ENCODE measurements around the gene SLC6A9.

Gene SLC6A9

DNA sequence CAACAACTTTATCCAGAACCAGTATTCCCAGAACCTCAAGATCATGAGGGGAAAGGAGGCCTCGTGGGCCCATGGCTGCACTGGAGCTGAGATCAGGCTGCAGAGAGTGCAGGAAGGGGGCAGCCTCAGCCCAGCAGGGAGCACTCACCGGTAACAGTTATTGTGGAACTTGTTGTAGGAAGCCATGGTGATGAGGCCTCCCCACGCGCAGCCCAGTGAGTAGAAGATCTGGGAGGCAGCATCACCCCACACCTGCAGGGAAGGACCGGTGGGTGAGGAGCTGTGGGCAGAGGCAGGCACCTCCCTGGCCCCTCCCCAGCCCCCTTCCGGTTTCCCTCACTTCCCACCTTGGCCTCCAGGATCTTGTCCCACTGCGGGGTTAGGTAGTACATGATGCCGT lies 29.1 kb downstream of the SLC6A9 start:
- DNase-seq (ENCODE audit: low spot score), result no peak

DNA sequence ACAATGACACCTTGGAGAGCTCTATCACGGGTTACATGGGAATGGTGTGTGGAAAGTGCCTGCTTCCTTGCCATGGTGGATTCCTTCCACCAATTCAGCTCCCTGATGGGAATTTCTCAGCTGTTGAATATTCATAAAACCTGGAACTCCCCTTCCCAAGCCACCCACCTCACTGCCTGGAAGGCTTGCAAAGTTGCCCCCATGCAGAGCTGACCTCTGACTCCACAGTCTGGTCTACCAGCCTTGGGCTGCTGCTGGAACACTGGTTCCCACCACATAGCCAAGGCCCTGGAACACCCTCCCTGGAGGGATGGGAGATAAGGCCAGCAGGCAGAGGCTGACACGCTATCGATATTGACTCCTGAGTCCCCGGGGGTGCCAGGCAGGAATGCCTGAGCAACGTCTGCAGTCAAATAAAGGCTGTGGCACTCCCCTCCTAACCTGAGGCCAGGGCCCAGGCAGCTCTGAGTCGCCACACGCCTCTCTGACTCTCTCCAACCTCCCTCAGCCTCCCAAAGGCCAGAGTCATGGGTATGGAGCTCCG lies 31.1 kb downstream of the SLC6A9 start:
- no peak for DNase-seq (ENCODE audit: low spot score)

DNA sequence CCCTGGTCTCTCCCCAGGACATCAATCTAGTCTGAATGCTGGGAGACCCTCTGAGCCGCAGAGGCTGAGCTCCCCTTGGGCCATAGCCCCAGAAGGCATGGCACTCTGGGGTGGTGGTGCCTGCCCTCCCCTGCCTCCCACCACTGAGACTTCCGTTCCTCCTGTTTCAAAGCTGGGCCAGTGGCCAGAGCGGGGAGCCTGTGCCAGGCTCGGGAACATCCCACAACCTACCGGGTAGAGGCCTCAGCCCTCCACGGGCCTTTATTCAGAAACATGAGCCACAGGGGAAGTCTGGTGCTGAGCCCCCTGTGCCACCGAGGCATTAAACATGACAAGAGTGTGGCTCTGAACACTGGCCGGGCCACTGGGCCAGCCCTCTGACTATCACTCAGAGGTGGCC lies 31.8 kb downstream of the SLC6A9 start:
- no peak for DNase-seq (ENCODE audit: low spot score)

DNA sequence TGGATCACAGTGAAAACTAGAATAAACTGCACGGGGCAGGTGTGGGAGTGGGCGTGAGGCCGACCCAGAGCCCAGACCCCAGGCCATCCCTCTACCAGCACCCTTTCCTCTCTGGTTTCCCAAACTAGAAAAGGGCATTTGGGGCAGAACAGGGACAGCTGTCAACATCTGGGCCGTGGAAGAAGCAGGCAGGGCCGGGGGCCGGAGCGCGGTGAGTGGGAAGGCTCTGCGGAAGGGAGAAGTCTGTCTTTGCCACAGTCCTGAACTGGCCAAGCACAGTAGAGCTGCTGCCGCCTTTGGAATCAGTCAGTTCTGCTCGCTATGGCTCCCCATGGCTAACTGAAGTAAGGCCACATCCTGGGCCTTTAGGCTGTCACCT lies 33.3 kb downstream of the SLC6A9 start:
- no peak for DNase-seq (ENCODE audit: low spot score)

DNA sequence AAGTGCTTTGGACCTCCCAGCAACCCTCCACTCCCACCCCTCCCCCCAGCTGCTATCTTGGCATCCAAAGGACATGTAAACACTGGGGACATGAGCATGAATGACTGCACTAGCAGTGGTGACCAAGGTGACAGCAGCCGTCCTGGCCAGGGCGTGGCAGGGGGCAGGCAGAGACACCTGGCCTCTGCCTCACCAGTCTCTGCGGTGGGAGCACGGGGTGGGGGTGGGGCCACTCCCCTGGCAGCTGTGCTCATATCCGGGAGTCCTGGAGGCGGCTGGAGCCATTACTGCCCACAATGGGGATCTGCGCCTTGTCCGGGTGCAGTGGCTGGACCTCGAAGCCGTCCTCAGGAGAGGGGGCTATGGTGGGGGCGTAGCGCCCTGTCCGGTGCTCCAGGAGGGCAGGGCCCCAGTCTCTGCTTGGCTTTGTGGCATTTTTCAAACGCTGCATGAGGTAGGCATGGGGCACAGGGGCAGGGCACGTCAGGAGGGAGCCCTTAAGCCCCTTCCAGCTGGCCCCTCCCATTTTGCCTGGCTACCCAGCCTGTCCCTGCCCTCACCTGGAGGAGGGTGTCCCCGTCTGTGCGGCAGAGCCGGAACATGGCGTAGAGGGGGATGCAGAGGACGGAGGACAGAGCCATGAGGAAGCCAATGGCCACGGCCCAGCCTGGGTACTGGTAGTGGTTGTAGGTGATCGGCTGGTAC lies 33.8 kb downstream of the SLC6A9 start:
- DNase-seq (ENCODE audit: low spot score), result no peak

DNA sequence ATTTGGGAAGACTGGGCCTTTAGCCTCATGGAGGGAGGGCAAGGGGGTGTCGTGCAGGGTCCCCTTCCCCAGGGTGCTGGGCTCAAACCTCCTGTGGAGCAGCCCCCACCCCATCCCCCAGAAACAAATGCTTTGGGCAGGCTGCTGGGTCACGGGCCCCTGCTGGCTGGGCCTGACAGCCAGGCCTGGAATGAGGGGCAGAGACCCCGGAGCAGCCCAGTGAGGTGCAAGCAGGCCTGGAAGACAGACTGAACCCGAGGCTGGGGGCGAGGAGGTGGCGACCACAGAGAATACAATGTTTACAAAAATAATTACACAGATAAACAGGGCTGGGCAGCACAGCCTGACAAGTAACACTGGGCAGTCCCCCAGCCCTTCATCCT lies 34.5 kb downstream of the SLC6A9 start:
- no peak for DNase-seq (ENCODE audit: low spot score)

DNA sequence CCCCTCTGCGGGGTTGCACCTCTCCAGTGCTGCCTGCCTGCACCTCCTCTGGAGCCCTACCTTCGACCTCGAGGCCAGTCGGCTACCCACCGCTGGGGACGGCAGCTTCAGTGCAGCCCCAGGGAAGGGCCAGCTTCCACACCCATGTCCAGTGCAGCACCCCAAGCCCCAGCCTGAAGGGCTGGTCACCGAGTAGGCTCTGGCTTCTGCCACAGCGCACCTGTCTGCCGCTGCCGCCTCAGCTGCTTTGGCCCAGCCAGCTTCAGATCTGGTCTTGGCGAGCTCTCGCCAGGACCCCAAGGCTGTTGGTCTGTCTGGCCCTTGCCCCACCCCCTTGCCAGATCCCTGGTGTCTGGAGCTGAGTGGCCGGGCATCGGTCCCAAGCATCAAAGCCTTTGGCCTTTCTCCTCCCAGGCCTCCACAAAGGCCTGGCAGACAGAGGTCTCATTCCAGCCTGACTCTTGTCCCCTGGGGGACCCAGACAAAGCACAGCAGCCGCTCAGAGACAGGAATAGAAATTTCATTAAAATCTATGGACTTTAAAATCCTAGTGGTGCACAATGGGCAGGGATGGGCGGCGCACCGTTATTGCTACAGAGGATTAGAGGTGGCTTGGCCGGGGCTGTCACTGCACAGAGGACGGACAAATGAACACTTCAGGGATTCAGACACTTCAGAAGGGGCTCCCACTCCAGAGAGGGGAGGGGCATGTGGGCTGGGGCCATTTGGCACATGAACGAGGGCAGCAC lies 35.1 kb downstream of the SLC6A9 start:
- DNase-seq (ENCODE audit: low spot score), result no peak

DNA sequence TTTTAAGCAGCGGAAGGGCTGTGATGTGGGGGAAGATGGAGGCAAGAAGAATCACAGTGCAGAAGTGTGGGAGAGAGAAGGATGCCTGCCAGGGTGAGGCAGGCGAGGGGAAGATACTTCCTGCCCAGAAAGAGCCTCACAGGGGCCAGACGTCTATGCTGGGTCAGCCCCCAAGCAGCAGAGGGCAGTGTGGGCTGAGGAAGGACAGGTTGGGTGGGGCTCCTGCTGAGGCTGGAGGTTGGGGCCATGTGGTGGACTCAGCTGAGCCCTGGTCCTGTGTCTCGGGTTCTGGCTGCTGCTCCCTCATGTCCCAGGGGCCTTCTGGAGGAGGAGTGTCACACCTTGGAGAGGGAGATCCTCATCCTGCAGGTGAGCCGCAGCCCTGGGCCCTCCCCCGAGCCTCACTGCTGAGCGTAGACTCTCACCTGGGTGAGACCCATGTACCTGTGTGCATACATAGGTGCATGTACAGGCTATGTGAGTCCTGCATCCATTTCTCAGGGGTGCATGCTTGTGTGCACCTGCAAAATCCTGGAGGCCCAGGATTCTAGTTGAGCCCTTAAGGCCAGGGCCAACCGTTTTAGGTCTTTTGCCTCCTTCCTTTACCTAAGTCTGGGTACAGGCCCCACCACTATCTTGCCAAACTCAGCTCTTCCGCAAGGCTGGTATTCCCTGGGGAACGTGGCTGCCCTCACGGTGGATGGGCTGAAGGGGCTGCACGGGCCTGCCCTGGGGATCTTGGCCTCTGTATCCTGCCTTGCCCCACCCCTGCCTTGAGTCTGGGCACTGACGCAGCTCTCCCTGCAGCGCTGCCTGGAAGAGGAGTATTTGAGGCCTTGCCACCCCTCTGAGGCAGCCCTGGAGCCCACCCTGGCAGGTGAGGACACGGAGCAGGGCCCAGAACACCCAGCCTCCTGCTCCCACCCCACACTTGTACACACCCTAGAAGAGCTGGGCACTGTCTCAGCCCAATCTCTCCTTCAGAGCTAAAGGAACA lies 36.2 kb downstream of the SLC6A9 start:
- no peak for DNase-seq (ENCODE audit: low spot score)

DNA sequence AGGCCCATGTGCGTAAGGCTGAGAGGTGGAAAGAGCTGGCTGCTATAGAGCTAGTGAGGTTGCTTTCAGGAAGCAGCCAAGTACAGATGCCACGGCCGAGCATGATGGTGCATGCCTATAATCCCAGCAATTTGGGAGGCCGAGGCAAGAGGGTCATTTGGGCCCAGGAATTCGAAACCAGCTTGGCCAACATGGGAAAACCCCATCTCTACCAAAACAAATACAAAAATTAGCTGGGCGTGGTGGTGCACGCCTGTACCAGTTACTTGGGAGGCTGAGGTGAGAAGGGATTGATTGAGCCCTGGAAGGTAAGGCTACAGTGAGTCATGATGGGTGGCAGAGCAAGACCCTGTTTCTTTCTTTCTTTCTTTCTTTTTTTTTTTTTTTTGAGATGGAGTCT lies 37.2 kb downstream of the SLC6A9 start:
- DNase-seq (ENCODE audit: low spot score), result no peak

DNA sequence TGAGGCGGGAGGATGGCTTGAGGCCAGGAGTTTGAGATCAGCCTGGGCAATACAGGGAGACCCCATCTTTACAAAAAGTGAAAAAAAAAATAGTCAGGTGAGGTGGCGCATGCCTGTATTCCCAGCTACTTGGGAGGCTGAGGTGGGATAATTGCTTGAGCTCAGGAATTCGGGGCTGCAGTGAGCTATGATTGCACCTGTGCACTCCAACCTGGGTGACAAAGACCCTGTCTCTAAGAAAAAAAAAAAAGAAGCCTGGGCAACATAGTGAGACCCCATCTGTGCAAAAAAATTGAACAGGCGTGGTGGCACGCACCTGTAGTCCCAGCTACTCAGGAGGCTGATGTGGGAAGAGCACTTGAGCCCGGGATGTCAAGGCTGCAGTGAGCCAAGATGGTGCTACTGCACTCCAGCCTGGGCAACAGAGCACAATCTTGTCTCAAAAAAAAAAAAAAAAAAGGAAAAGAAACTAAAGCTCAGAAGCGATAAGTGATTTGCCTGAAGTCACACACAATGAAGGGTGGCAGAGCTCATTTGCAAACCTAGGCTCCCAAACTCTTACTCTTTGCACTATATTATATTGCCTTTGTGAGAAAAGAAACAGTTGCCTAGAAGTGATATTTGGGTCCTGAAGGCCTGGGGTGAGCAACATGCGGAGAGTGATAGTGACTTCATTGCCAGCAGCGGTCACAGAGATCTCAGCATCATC lies 37.9 kb downstream of the SLC6A9 start:
- no peak for DNase-seq (ENCODE audit: low spot score)

DNA sequence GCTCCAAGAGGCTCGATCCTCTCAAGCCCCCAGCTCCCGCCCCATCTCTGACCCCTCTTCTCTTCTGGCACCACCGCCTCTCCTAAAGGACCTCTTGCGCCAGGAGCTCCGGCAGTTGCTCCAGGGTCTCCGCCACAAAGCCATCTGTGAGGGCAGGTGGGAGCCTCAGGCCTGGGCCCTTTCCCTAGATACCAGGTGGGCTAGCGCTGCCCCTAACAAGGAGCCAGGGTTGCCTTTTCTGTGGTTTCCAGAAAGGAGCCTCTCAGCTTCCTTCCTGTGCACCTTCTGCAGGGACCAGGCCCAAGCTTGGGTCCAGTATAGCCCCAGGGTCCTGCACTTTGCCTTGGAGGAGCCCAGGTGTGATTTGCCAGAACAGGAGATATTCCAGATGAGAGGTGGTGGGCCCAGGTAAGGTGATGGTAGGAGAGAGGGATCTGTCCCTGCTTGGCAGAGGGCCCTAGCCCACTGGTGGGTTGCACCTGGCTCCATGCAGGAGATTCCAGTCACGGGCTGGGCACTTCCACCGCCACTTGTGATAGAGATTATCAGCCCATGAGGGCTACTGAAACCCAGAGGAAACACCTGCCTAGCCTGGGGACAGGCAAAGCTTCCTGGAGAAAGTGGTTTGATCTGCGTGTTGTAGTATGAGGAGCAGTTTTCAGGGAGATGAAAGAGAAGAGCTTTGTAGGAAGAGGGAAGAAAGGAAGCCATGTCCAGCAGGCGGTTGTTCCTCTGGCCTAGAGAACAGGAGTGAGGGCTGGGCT lies 38.8 kb downstream of the SLC6A9 start:
- no peak for DNase-seq (ENCODE audit: low spot score)

DNA sequence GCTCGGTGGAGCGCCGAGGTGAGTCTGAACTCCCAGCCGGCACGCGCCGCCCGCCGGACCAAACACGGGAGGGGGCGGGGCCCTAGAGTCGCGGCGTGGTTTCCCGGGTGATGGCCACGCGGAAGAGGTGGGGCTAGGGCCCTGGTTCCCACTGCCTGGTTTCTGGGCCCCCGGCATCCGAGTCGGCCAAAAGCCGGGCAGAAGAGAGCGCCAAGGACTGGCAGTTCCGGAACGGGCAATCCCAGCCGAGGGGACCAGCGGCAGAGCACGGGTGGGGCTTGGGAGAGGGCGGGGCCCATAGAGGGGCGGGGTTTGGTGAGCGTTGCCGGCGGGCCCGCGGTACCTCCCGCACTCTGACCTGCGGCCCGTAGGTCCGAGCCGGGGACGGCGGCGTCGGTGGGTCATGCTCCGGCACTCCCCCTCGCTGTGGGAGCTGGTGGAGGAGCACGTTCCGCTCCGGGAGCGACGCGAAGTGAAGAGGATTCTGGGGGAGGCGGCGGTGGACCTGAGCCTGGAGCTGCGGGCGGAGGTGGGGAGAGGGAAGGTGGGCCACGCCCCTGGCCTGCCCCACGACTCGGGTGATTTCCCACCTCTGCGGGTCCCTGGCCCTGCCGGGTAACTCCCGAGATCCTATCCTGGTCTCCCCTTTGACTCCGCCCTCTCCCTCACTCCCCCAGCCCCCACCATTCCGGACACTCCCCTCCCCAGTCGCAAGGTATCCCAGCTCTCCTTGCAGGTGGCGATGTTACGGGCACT lies 39.6 kb downstream of the SLC6A9 start, which contains the start of gene CCDC24:
TSS of gene CCDC24 (plus strand) at position 124 of the 756 bp plus-strand sequence. CDS start at position 404, 280 bp downstream.
- DNase-seq (ENCODE audit: low spot score), result no peak

DNA sequence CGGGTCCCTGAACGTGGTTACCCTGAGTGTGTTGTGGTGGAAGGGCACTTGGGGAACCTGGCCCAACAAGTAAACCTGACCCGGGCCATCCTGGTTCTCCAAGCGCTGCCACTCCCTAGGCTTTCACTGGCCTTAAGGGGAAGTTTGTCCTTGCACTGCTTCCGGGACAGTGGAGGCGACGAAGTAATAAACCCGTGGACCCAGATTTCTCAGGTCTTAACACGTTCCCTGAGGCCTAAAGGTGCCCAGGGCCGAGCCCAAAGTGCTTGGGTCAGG lies 40.1 kb downstream of the SLC6A9 start:
- DNase-seq (ENCODE audit: low spot score), result no peak

DNA sequence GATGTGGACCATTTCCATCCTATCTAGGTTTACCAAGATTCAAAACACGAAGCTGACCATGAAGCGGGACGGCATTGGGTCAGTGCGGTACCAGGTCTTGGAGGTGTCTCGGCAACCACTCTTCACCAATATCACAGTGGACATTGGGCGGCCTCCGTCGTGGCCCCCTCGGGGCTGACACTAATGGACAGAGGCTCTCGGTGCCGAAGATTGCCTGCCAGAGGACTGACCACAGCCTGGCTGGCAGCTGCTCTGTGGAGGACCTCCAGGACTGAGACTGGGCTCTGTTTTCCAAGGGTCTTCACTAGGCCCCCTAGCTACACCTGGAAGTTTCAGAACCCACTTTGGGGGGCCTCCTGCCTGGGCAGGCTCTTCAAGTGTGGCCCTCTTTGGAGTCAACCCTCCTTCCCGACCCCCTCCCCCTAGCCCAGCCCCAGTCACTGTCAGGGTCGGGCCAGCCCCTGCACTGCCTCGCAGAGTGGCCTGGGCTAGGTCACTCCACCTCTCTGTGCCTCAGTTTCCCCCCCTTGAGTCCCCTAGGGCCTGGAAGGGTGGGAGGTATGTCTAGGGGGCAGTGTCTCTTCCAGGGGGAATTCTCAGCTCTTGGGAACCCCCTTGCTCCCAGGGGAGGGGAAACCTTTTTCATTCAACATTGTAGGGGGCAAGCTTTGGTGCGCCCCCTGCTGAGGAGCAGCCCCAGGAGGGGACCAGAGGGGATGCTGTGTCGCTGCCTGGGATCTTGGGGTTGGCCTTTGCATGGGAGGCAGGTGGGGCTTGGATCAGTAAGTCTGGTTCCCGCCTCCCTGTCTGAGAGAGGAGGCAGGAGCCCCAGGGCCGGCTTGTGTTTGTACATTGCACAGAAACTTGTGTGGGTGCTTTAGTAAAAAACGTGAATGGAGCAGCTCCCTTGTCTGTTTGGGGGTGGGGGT lies 40.7 kb downstream of the SLC6A9 start:
- no peak for DNase-seq (ENCODE audit: low spot score)

DNA sequence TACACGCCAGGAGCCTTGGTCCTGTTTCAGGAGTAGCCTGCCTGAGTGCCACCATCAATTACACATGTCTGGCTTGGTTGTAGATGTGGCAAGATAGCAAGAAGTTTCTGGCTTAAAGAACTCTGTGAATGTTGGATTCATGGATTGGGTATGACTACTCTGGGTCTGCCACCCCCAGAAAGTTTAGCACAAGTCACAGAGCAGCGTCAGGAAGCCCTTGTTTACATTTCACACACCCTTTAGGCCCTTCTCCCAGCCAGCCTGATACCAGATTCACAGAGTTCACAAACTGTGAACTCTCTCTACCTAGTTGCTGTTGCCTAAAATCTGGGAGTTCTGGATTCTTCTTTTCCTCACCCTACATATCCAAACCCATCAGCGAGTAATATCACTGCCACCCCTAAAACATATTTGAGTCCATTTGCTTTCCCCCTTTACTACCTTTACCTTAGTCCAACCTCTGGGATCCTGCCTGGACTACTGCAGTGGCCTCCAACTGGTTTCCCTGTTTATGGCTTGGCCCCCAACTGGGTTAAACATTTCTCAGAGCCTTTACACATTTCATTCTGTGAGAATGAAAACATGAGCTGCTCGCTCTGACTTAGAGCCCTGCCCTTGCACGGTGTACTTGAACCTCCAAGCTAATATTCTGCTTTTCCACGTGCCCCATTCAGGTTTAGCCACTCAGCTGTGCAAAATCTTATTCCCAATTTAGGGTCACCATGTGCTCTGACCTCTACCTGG lies 43.9 kb downstream of the SLC6A9 start:
- DNase-seq (ENCODE audit: low spot score), result no peak

DNA sequence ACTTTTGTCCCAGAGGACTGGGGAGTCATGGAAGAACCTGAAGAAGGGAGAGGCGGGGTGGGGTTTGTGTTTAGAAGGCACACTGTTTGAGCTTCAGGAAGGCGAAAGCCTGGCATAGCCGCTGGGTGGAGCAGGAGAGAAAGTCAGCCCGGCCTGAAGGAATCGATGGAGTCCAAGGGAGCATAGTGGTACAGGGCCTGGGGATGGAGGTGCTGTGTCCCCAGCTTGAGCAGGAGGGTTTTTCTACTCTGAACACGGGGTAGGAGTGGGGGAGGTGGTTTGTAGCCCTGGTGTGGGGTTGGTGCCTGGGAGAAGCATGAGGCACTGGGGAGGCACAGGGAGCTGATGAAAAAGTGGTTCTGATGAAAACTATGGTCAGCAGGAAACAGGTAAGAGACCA lies 44.5 kb downstream of the SLC6A9 start:
- DNase-seq (ENCODE audit: low spot score), result no peak

DNA sequence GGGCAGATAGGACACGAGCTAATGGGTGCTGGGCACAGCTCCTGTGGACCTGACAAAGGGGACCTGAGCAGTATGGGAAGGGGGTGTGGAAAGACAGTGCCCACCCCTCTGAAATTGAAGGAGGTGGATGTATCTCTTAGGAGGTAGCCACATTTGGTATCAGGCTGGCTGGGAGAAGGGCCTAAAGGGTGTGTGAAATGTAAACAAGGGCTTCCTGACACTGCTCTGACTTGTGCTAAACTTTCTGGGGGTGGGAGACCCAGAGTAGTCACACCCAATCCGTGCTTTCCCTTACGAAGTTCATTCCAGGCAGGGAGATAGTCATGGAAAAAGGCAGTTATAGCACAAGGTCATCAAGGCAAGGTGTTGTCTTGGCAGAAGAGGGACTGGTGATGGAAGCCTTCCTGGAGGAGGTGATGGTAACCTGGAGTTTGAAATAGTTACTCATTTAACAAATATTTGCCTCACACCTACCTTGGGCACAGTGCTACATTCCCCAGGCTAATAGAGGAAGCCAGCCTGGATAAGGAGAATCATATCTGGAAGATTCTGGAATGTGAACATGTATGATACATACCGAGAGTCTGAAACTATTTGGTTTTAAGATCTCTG lies 45.2 kb downstream of the SLC6A9 start:
- DNase-seq (ENCODE audit: low spot score), result no peak

DNA sequence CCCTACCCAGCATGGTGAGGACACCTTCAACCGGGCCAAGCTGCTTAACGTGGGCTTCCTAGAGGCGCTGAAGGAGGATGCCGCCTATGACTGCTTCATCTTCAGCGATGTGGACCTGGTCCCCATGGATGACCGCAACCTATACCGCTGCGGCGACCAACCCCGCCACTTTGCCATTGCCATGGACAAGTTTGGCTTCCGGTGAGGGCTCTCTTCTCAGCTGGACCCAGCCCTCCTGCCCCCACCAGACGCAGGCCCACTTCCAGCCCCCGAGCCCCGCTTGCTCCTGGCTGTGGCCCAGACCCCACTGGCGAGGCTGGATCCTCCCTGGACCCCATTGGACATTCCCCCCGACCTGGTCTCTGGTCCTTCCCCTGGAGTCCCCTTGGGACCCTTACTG lies 46.4 kb downstream of the SLC6A9 start:
- DNase-seq (ENCODE audit: low spot score), result no peak
